Activated T-helper 9 cell treated with anti-CD3 and anti-CD28 coated beads, Interleukin-2, amount 50 U/mL, for 16 hours (primary cell): ENCODE results near the gene SLC25A18.

Source experiments
- DNase-seq: peaks from one replicate; pipeline ENCODE4 v3.0.0-alpha.2; 2020; ENCODE audit warnings: low read depth

The SLC25A18 gene

GRCh38 chr22:17570851-17571631 lies 7.7 kb downstream of the SLC25A18 start:
- DNase-seq = no peak

GRCh38 chr22:17575151-17575550 lies 11.9 kb downstream of the SLC25A18 start:
- no peak for DNase-seq

- no peak for DNase-seq
These were observed 12.4 kb downstream of the SLC25A18 start for GRCh38 chr22:17575681-17576080.

- DNase-seq = no peak
These were observed 13.2 kb downstream of the SLC25A18 start for GRCh38 chr22:17576470-17576869.

GRCh38 chr22:17578136-17578754 lies 14.9 kb downstream of the SLC25A18 start:
- DNase-seq = no peak

GRCh38 chr22:17579535-17579981 lies 16.3 kb downstream of the SLC25A18 start:
- DNase-seq = no peak

GRCh38 chr22:17580441-17581031 lies 17.2 kb downstream of the SLC25A18 start:
- no peak for DNase-seq

- no peak for DNase-seq
These were observed 17.8 kb downstream of the SLC25A18 start for GRCh38 chr22:17581056-17581455.

- DNase-seq = no peak
These were observed 18.3 kb downstream of the SLC25A18 start for GRCh38 chr22:17581631-17582030.

- DNase-seq = no peak
These were observed 19.9 kb downstream of the SLC25A18 start for GRCh38 chr22:17583151-17583550.

- no peak for DNase-seq
These were observed 23.6 kb downstream of the SLC25A18 start for GRCh38 chr22:17586831-17587440.

GRCh38 chr22:17587629-17588028 lies 24.3 kb downstream of the SLC25A18 start:
- no peak for DNase-seq

- no peak for DNase-seq
These were observed 25.3 kb downstream of the SLC25A18 start for GRCh38 chr22:17588606-17589005.

- DNase-seq = no peak
These were observed 26.6 kb downstream of the SLC25A18 start for GRCh38 chr22:17589810-17590375.

- DNase-seq = no peak
These were observed 27.3 kb downstream of the SLC25A18 start for GRCh38 chr22:17590586-17590985.

GRCh38 chr22:17592201-17592600 lies 28.9 kb downstream of the SLC25A18 start:
- no peak for DNase-seq

- DNase-seq = no peak
These were observed 32.9 kb downstream of the SLC25A18 start for GRCh38 chr22:17596226-17596625.

- DNase-seq = no peak
These were observed 33.9 kb downstream of the SLC25A18 start for GRCh38 chr22:17597217-17597616.

GRCh38 chr22:17598318-17598717 lies 35.0 kb downstream of the SLC25A18 start:
- DNase-seq = no peak

GRCh38 chr22:17601031-17601430 lies 37.7 kb downstream of the SLC25A18 start:
- no peak for DNase-seq

GRCh38 chr22:17603668-17604067 lies 40.4 kb downstream of the SLC25A18 start:
- DNase-seq = no peak

GRCh38 chr22:17606496-17606895 lies 43.2 kb downstream of the SLC25A18 start:
- no peak for DNase-seq
